ENCODE measurements around the gene PRIMA1.

The PRIMA1 gene

GRCh38 chr14:93708311-93708734 lies 80.0 kb downstream of the PRIMA1 start:
- no peak for DNase-seq

DNA sequence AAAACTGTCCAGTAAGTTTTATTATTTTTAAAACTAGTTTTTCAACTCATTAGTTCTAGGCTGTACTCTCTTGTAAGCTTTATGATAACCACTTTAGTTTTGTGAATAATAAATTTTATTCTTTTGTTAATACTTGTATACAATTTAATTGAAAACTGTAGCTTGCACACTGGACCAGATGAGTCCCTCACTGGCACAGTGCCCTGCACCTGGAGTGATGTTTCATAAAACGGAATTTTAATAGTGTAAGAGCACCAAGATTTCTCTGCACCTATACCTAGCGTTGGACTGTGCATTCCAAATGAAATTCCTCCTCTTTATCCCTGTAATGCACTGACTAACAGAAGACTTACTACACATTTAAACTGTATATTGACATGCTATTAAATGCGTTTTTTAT lies 80.8 kb downstream of the PRIMA1 start:
- no peak for DNase-seq

GRCh38 chr14:93706360-93706955 lies 81.8 kb downstream of the PRIMA1 start:
- no peak for DNase-seq

DNA sequence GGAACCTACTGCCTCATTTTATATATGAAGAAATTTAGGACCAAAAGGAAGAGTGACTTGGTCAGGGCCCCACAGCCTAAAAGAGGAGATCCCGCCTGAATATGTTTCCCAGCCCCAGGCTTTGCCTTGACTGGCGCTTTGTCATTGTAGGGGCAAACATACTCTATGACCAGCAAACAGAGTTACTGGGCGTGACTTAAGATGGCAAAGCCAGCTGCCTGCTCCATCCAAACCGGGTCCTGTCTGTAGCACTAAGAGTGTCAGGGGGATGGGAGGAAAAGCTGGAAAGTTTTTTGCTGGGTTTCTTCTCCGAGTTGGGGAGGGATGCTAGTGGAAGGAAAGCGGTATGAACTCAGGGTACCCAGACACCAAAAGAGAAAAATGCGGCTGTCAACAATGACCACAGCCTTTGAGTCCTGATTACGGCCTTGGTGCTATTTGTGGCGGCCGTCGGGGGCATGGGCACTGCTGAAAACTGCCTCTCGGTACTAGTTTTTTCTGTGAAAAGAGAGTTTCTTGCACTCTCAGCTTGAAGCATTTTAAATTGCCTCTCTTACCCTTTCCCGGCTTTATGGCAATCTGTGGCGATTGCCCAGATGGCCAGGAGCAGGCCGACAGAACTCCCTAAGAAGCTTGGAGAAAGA lies 82.7 kb downstream of the PRIMA1 start:
- no peak for DNase-seq

DNA sequence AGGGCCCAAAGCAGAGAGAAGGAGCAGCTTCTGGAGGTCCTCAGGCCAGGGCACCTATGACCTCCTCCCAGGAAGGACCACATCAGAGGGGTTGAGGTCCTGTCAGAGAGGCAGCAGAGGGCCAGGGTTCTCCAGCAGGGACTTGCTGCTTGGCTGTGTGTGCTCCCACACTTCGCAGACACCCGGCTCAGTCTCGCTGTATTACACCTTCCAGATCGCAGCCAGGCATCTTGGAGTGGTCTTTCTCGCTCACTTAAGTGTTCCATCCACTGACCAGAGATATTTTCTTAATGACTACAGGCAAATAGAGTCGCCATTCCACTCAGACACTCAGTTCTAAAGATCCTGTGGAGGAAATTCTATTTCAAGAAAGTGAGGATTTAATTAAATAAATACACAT lies 84.3 kb downstream of the PRIMA1 start:
- DNase-seq, result no peak

- DNase-seq, result no peak
Measured at GRCh38 chr14:93702946-93703345, 85.3 kb downstream of the PRIMA1 start.

DNA sequence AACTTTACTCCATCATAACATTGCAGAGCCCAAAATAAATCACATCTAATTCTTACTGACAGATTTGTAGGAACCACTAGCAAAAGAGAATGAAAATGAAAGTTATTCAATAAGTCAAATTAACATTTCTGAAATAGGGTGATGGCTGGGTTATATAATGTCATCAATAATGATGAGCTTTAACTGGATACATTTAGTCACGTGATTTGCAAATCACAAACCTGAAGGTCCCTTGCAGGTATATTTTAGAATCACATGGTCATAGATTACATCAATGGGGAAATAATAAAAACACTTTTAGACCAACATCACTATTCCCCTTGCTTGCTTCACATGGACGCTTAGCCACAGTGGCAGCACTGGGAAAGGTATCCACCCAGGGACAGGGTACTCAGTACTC lies 86.7 kb downstream of the PRIMA1 start:
- DNase-seq, result no peak

- DNase-seq, result no peak
Measured at GRCh38 chr14:93700928-93701327, 87.4 kb downstream of the PRIMA1 start.

DNA sequence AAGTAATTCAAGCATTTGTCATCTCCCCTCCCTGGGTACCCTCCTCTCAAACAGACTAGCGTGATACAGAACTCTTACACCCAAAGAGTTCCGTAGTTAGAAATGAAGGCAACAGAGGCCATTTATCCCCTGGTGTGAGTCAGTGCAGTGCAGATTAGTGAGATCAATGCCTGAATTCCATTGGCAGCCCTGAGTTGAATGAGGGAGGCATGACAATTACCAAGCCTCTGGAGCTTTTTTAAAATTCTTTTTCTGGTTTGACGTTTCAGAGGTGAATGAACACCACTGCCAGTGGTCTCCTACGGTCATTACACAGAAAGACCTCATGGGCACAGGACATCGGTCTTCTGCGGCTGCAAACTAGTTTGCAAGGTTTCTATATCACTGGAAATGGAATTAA lies 94.4 kb downstream of the PRIMA1 start:
- DNase-seq, result no peak

DNA sequence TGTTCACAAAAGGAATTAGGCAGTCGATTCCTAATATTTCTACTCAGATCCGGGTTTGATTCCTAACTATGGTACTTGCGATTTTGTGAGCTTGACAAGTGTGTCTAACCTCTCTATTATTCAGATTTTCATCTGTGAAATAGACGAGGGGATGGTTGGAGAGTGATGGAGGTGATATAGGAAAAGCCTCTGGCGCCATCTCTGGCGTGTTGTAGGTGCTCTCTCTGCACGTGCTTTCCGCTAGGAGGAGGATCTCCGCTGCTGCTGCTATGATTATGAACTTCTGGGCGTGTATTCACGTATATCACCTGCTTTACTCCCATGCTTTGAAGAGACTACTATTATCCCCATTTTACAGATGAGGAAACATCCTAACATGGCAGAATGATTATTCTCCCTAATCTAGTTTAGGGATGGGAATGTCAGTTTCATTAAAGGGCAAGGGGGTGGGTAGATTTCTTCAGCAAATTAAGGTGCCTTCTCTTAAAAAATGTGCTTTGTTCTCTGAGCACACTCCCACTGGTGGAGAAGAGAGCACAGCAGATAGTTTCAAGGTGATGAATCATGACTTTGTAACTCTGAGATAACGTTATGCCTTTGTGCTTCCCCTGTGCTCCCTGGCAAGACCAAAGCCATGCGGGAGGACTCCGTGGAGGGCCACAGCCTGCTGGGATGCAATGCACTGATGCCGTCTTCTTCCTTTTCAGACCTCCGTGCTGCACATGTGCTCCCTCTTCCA lies 97.1 kb downstream of the PRIMA1 start:
- no peak for DNase-seq

- no peak for DNase-seq
Measured at GRCh38 chr14:93690146-93690545, 98.1 kb downstream of the PRIMA1 start.

GRCh38 chr14:93688820-93689219 lies 99.5 kb downstream of the PRIMA1 start:
- no peak for DNase-seq

- no peak for DNase-seq
Measured at GRCh38 chr14:93688239-93688666, 100.0 kb downstream of the PRIMA1 start.

DNA sequence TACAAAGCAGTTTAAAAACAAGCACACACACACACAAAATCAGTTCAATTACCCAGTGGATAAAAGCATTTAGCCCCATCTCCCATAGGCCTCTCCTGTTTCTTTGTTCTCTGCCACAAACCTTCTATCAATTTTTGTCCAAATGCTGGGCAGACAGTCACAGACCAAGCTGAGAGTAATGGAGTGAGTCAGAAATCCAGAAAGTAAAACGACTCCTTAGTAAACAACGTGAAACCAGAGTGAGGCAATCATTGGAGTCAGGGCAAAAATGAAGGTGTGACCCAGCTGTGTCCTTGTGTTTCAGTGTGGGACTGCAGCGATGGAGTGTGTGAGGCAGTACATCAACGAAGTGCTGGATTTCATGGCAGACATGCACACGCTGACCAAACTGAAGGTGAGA lies 102.0 kb downstream of the PRIMA1 start:
- no peak for DNase-seq

DNA sequence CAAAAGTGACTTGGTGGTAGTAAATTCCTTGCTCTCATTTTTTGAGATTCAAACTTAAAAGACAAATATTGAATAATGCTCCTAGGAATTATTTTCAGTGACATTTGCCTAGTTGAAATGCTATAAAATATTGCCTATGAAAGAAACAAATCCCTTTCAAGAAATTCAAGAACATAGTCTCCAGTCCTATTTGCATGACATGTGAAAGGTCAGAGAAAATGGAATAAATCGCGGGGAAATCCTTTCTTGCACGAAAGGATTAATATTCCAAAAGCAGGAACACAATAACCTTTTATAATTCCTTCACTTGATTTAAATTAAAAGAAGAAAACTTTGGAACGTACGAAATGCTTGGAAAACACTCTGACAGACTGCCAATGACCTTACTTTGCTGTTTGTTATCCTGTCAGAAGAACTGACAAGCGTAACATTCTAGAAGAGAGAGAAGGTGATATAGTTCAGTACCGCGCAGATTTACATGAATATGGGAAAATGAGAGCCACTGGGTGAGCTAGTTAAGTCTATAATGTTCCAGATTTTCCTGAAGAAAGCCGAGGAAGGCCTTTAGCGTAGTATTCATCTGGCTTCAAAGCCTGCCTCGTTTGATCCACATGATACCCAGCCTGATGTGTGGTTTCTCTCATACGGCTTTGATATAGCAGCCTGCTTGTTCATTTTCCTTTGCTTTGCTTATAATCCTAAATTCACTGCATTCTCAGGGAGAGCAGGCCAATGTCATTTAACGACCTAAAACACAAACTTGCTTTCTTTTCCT lies 103.0 kb downstream of the PRIMA1 start:
- no peak for DNase-seq

- DNase-seq, result no peak
Measured at GRCh38 chr14:93683226-93683625, 105.1 kb downstream of the PRIMA1 start.

DNA sequence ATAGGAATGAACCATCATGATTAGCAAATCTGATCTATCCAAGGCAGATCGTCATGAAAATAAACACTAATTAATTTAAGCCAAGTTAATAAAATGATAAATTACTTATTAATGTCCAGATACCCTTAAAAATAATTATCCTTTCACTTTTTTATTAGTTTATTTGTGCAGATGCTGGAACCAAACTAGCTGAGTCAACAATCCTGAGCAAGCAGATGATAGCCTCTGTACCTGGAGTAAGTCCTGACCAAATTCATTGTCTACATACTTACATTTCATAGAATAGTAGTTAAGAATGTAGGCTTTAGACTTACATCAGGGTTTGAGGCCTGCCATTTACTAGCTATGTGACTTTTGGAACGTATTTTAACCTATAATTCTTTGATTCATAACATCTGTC lies 105.8 kb downstream of the PRIMA1 start:
- no peak for DNase-seq

- no peak for DNase-seq
Measured at GRCh38 chr14:93676416-93676958, 111.8 kb downstream of the PRIMA1 start.

GRCh38 chr14:93675651-93676050 lies 112.6 kb downstream of the PRIMA1 start:
- DNase-seq, result no peak

DNA sequence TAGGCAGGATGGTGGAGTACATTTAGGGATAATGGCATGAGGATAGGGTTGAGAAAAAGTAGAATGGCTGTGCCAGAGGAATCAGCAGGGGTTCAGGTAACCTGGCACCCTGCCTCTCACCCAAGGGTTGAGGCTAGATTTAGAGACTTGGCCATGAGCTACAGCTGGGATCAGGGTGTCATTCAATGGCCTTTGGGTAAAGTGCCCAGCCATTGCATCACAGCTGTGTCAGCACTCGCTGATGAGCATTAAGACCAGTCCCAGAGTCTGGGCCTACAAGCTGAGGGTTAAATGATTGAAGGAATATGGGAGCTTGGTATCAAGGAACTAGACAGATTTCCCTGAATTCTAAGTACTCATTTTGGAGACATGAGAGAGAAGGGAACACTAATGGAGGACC lies 113.9 kb downstream of the PRIMA1 start:
- DNase-seq, result no peak

- DNase-seq, result no peak
Measured at GRCh38 chr14:93669632-93670031, 118.7 kb downstream of the PRIMA1 start.

All from activated effector memory CD4-positive, alpha-beta T cell treated with Interleukin-2 at 50 U/mL for 16 hours (primary cell).